ENCODE data around the gene TGM6. TPM values are rescaled to one million over a fixed set of nuclear protein-coding genes. Genes with fewer than 3 reads are reported as not detected.

TGM6 gene
- total and polyA plus RNA-seq, 9 of the 15 experiments (the other 6 are each of a cell fraction or from before 2014, with no cell fraction given): not detected

GRCh38 chr20:2459981-2460751 is 79.5 kb downstream of the TGM6 start (continued):
- TF ChIP-seq BRCA1 (IDR thresholded peaks at IDR 0.05) (no peak), BRCA1 (CRISPR knock-in tag; IDR thresholded peaks at IDR 0.05) (no peak), JUND (IDR thresholded peaks at IDR 0.05; ENCODE audit: borderline replicate concordance, low read depth, low read length) (no peak), JUND (tag; IDR thresholded peaks at IDR 0.05; ENCODE audit: borderline replicate concordance, low read depth, low read length) (no peak)

DNA sequence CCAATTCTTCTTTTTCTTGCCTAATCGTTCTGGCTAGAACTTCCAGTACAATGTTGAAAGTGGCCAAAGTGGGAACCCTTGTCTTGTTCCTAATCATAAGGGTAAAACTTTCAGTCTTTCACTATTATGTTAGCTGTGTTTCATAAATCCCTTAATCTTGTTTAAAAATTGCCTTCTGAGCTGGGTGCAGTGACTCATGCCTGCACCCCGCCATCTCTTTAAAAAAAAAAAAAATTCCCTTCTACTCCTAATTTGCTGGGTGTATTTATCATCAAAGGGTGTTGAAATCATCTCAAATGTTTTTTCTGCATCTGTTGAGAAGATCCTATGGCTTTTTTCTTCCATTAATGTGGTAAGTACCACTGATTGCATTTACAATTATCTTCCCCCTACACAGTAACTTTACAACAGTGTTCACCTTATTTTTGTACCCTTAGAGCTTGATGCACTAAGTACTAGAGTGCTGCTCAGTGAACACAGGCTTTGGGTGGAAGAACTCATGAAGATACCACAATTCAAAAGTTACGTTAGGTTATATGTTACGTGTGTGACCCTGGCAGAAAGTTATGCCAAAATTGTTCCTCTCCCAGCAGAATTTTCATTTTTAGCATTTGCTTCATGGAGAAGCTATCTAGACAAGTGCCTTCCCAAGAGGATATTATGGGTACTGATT is 80.2 kb downstream of the TGM6 start:
- in situ Hi-C loops (cut with MboI) (loop anchor here (10.0 kb wide), 1 partner anchor 184 kb away; no protein-coding TSS in a partner anchor), intact Hi-C loops (cut with micrococcal nuclease) (no loop called here)
- no peaks in the 10 kb centered on the region for H3K9me3 ChIP-seq (replicated peaks; ENCODE audit: control insufficient read depth, insufficient read depth, low read depth, low read length)
- peaks cover 3% of the 10 kb centered on the region; the same call in 1 of the 2 replicates for H4K20me1 ChIP-seq (replicated peaks; ENCODE audit: control insufficient read depth, insufficient read depth, low read length)
- POLR2A ChIA-PET: interaction anchor here (1.1 to 1.8 kb wide), 3 partner anchors 9 to 203 kb away, joined by 3 to 23 read pairs (median 5); partner anchors contain the start of genes IDH3B, NOP56 and SNRPB
- FAIRE-seq (no peak), ATAC-seq (no peak; the same call in 2 of the 3 replicates), DNase-seq (ENCODE audit: extremely low read depth in 1 of 4, low spot score in 3 of 4) (no peak)
- WGBS (ENCODE audit: insufficient coverage, low coverage, missing lambda C conversion rate): 85% methylated on average over 4 of the region's 4 CpGs
- no peaks in the 10 kb centered on the region for H3K4me1 ChIP-seq (replicated peaks in 1 of 2; ENCODE audit: control insufficient read depth in 2 of 2, insufficient read depth in 2 of 2, low read length in 2 of 2)
- H3K79me2 ChIP-seq (ENCODE audit: control insufficient read depth, insufficient read depth, low read length): peaks cover 5% of the 10 kb centered on the region; the same call in 2 of the 3 replicates
- H3K36me3 ChIP-seq (ENCODE audit: control insufficient read depth, insufficient read depth, low read length): peaks cover 62% of the 10 kb centered on the region
- no peak overlapping the region for H3K9ac ChIP-seq (ENCODE audit: insufficient read depth in 1 of 2, low read depth in 2 of 2, low read length in 2 of 2)
- CTCF ChIA-PET (ENCODE audit: low intra/inter-chr PET ratio): no interaction called here
- BruUV-seq (replicated peaks): no TSS peak
- H2AFZ ChIP-seq (ENCODE audit: low read depth, low read length): no peak overlapping the region
- H3K4me2 ChIP-seq (ENCODE audit: insufficient read depth, low read length): no peak overlapping the region
- H3K27ac ChIP-seq (ENCODE audit: extremely low read depth, low read depth, low read length): no peak overlapping the region
- no peak overlapping the region for H3K4me3 ChIP-seq
- no peaks in the 10 kb centered on the region for H3K27me3 ChIP-seq (ENCODE audit: control insufficient read depth in 2 of 2, insufficient read depth in 2 of 2, low read length in 2 of 2)
- peaks cover 5% of the 10 kb centered on the region for H3K9me1 ChIP-seq (ENCODE audit: control insufficient read depth, insufficient read depth, low read length)
- TF ChIP-seq TFAP4 (CRISPR knock-in tag; IDR thresholded peaks at IDR 0.05; ENCODE audit: borderline replicate concordance) (no peak), PML (IDR thresholded peaks at IDR 0.05; ENCODE audit: low read length) (peak; percentile 19; the same call in 1 of the 2 replicates), ARID1B (IDR thresholded peaks at IDR 0.05) (no peak)
- TF ChIP-seq, protein P1, sequence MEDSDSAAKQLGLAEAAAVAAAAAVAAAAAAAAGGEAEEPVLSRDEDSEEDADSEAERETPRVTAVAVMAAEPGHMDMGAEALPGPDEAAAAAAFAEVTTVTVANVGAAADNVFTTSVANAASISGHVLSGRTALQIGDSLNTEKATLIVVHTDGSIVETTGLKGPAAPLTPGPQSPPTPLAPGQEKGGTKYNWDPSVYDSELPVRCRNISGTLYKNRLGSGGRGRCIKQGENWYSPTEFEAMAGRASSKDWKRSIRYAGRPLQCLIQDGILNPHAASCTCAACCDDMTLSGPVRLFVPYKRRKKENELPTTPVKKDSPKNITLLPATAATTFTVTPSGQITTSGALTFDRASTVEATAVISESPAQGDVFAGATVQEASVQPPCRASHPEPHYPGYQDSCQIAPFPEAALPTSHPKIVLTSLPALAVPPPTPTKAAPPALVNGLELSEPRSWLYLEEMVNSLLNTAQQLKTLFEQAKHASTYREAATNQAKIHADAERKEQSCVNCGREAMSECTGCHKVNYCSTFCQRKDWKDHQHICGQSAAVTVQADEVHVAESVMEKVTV (CRISPR knock-in tag; IDR thresholded peaks at IDR 0.05): no peak
- TF ChIP-seq, protein P2, sequence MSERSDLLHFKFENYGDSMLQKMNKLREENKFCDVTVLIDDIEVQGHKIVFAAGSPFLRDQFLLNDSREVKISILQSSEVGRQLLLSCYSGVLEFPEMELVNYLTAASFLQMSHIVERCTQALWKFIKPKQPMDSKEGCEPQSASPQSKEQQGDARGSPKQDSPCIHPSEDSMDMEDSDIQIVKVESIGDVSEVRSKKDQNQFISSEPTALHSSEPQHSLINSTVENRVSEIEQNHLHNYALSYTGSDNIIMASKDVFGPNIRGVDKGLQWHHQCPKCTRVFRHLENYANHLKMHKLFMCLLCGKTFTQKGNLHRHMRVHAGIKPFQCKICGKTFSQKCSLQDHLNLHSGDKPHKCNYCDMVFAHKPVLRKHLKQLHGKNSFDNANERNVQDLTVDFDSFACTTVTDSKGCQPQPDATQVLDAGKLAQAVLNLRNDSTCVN (CRISPR knock-in tag; IDR thresholded peaks at IDR 0.05): no peak

Data from K562 (cell line).